GM19193 (cell line): ENCODE results near the gene PABPC3.

ENCODE experiments used
- POLR2A ChIP-seq: IDR thresholded peaks from 4 replicates; pipeline ENCODE4 v1.6.1; 2011; ENCODE audit not compliant: insufficient read depth, insufficient read length; ENCODE audit errors: extremely low read depth

PABPC3 gene

GRCh38 chr13:25137788-25138115 lies 41.8 kb downstream of the PABPC3 start:
- no peak for TF ChIP-seq POLR2A

- TF ChIP-seq POLR2A = no peak
These were observed 45.1 kb downstream of the PABPC3 start for GRCh38 chr13:25141042-25141441.

- no peak for TF ChIP-seq POLR2A
These were observed 47.8 kb downstream of the PABPC3 start for GRCh38 chr13:25143706-25144105.

GRCh38 chr13:25147638-25148401 lies 51.9 kb downstream of the PABPC3 start:
- TF ChIP-seq POLR2A = no peak

GRCh38 chr13:25148402-25148771 lies 52.5 kb downstream of the PABPC3 start:
- no peak for TF ChIP-seq POLR2A
